ENCODE data around the gene RRP1B. TPM values are rescaled to one million over a fixed set of nuclear protein-coding genes. Genes with fewer than 3 reads are reported as not detected.
A peak's percentile ranks its signal among the peaks of the same experiment; 100 is the strongest.

Gene RRP1B
- total and polyA plus RNA-seq, 2 of the 13 experiments (the other 11 are each of a cell fraction or from before 2014, with no cell fraction given), result 16.3 to 46.2 TPM

GRCh38 chr21:43646550-43647260, 12.7 kb upstream of the RRP1B start (continued):
- TF ChIP-seq FOXP1 (IDR thresholded peaks at IDR 0.05) (no peak), FOXP1 (CRISPR knock-in tag; IDR thresholded peaks at IDR 0.05) (0 out of 2 replicates have a peak, but pooled peaks have one; percentile 7), ZNF468 (CRISPR knock-in tag; IDR thresholded peaks at IDR 0.05) (no peak), ZNF740 (CRISPR knock-in tag; IDR thresholded peaks at IDR 0.05) (no peak), ZNF224 (CRISPR knock-in tag; IDR thresholded peaks at IDR 0.05) (no peak), KLF6 (CRISPR knock-in tag; IDR thresholded peaks at IDR 0.05) (no peak), MAZ (IDR thresholded peaks at IDR 0.05; ENCODE audit: borderline replicate concordance, low read depth, low read length) (no peak), MAZ (CRISPR knock-in tag; IDR thresholded peaks at IDR 0.05; ENCODE audit: low read depth) (0 out of 2 replicates have a peak, but pooled peaks have one; percentile 47), ZSCAN5A (CRISPR knock-in tag; IDR thresholded peaks at IDR 0.05; ENCODE audit: borderline replicate concordance) (no peak), MXD4 (CRISPR knock-in tag; IDR thresholded peaks at IDR 0.05) (peak; percentile 47; the same call in 1 of the 2 replicates), PATZ1 (CRISPR knock-in tag; IDR thresholded peaks at IDR 0.05) (peak; percentile 36; the same call in 1 of the 2 replicates), ESRRA (CRISPR knock-in tag; IDR thresholded peaks at IDR 0.05; ENCODE audit: low read depth) (peak; percentile 56; the same call in 1 of the 2 replicates), ZNF580 (CRISPR knock-in tag; IDR thresholded peaks at IDR 0.05; ENCODE audit: borderline replicate concordance, low read depth) (peak; percentile 67; the same call in 1 of the 2 replicates), TCF7L2 (IDR thresholded peaks at IDR 0.05; ENCODE audit: low read depth, low read length) (no peak), PAX8 (CRISPR knock-in tag; IDR thresholded peaks at IDR 0.05; ENCODE audit: borderline replicate concordance) (no peak), IKZF5 (CRISPR knock-in tag; IDR thresholded peaks at IDR 0.05) (peak; percentile 53; the same call in 1 of the 2 replicates), HDAC2 (CRISPR knock-in tag; IDR thresholded peaks at IDR 0.05) (peak; percentile 59; the same call in 1 of the 2 replicates), ZNF652 (CRISPR knock-in tag; IDR thresholded peaks at IDR 0.05; ENCODE audit: borderline replicate concordance, low read depth) (peak; percentile 82), JUND (CRISPR knock-in tag; IDR thresholded peaks at IDR 0.05) (no peak), ZNF616 (CRISPR knock-in tag; IDR thresholded peaks at IDR 0.05; ENCODE audit: low read depth) (no peak), ZFAT (CRISPR knock-in tag; conservative IDR thresholded peaks at IDR 0.05) (no peak), HNF1B (CRISPR knock-in tag; IDR thresholded peaks at IDR 0.05) (0 out of 2 replicates have a peak, but pooled peaks have one; percentile 46), RFX3 (CRISPR knock-in tag; IDR thresholded peaks at IDR 0.05) (no peak), ZNF792 (CRISPR knock-in tag; IDR thresholded peaks at IDR 0.05) (peak; percentile 57; the same call in 1 of the 2 replicates)
